Stimulated activated CD8-positive, alpha-beta memory T cell treated with anti-CD3 and anti-CD28 coated beads, Interleukin-2, amount 100 ng/mL, for 1 hour (primary cell): Measurements from ENCODE around the gene PTPRN2.
"Not testable (repeated sequence)": the region's sequence is repeated elsewhere in the genome, so short reads cannot be mapped to it uniquely, and the experiment has no call there.

Experiments
- DNase-seq, 2 donors: peaks; one replicate each; pipeline ENCODE4 v3.0.0-alpha.2; 2020; ENCODE audit warnings: low read depth in 2 of 2

PTPRN2 gene

GRCh38 chr7:157596881-157597280 lies 990.7 kb downstream of the PTPRN2 start:
- DNase-seq, result no peak

- no peak for DNase-seq
Measured at GRCh38 chr7:157596471-157596870, 991.2 kb downstream of the PTPRN2 start.

- DNase-seq, result no peak
Measured at GRCh38 chr7:157596026-157596425, 991.6 kb downstream of the PTPRN2 start.

- no peak for DNase-seq
Measured at GRCh38 chr7:157595086-157595855, 992.4 kb downstream of the PTPRN2 start.

- DNase-seq, result no peak
Measured at GRCh38 chr7:157594306-157594705, 993.3 kb downstream of the PTPRN2 start.

GRCh38 chr7:157593541-157593940 lies 994.1 kb downstream of the PTPRN2 start:
- DNase-seq, result no peak

GRCh38 chr7:157592636-157593320 lies 994.8 kb downstream of the PTPRN2 start:
- DNase-seq, result not testable (repeated sequence)

GRCh38 chr7:157590526-157590925 lies 997.1 kb downstream of the PTPRN2 start:
- no peak for DNase-seq

- DNase-seq, result no peak
Measured at GRCh38 chr7:157589680-157590079, 997.9 kb downstream of the PTPRN2 start.

- no peak for DNase-seq
Measured at GRCh38 chr7:157587805-157588560, 999.6 kb downstream of the PTPRN2 start.

- DNase-seq, result no peak
Measured at GRCh38 chr7:157587051-157587804, 1000.4 kb downstream of the PTPRN2 start.

- DNase-seq, result no peak
Measured at GRCh38 chr7:157586426-157586955, 1001.1 kb downstream of the PTPRN2 start.

- no peak for DNase-seq
Measured at GRCh38 chr7:157585113-157585861, 1002.3 kb downstream of the PTPRN2 start.

GRCh38 chr7:157584420-157584819 lies 1003.2 kb downstream of the PTPRN2 start:
- no peak for DNase-seq

GRCh38 chr7:157581740-157582139 lies 1005.9 kb downstream of the PTPRN2 start:
- no peak for DNase-seq

- DNase-seq, result no peak
Measured at GRCh38 chr7:157580324-157580723, 1007.3 kb downstream of the PTPRN2 start.

GRCh38 chr7:157579425-157579824 lies 1008.2 kb downstream of the PTPRN2 start:
- no peak for DNase-seq

GRCh38 chr7:157577796-157578339 lies 1009.8 kb downstream of the PTPRN2 start:
- DNase-seq, result no peak

GRCh38 chr7:157577061-157577460 lies 1010.6 kb downstream of the PTPRN2 start:
- no peak for DNase-seq

- DNase-seq, result peak in 1 of 2 donors; percentile 18
Measured at GRCh38 chr7:157576415-157576814, 1011.2 kb downstream of the PTPRN2 start.
